GM19397 (cell line): ENCODE data around the gene TTC9.
A peak's percentile ranks its signal among the peaks of the same experiment; 100 is the strongest.

Experiments
- ATAC-seq: cut with Tn5 transposase; IDR thresholded peaks from one replicate; pipeline ENCODE4 v1.9.1; 2021; ENCODE audit warnings: mild to moderate bottlenecking, moderate library complexity; ENCODE audit not compliant: unreplicated experiment

TTC9 gene

GRCh38 chr14:70643967-70644366, 2.3 kb downstream of the TTC9 start:
- ATAC-seq, result no peak

DNA sequence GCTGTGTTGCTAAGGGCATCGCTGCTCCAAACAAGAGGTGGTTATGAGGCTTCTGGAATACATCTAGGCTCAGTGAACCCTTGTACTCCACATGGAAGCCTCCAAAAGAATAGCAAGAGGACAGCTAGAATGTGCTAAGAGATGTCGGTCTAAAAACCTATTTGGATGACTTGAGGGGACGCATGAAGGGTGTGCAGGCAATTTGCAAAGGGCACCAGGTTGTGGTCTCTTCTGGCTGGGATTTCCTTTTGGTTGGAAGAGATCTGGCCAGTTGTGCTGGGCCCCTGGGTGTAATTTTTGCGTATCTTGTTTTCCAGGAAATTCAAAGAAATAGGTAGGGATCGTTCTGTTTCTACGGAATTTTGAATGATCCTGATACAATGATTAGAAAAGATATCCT, 4.2 kb downstream of the TTC9 start:
- ATAC-seq, result no peak

DNA sequence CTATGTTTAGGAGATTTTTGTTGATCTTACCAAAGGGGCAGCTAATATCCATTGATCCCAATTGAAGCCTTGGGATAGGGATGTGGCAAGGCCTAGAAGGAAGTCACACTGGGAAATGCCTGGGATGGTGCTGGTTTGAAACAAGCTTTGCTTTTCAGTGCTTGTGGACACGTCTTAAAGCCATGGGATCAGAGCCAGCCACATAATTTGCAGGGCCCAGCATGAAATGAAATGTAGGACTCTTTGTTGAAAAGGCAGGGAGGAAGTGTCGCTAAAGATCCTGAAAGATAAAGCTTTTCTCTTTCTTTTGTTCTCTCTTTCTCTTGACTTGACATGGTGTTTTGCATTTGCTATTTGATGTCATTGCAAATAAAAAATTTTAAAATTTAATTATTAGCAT, 5.0 kb downstream of the TTC9 start:
- ATAC-seq, result no peak

GRCh38 chr14:70648346-70648745, 6.6 kb downstream of the TTC9 start:
- no peak for ATAC-seq

- no peak for ATAC-seq
These were observed 8.1 kb downstream of the TTC9 start for GRCh38 chr14:70649803-70650202.

DNA sequence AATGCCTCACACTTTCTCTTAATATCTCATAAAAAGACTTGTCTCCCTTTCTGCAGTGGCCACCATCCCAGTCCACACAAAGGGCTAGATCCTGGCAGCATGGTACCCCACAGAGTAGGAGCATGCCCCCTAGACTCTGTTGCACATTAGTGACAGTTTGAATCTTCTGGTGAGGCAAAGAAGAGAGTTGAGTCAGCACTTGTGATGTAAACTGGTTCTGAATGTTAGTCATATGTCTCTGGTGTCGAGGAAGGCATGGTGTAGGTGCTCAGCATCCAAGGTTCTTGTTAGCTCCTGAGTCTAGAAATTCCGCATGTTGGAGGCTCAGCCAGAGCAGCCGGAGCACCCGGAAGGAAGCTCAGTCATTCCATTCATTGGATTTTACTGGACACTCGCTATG, 9.8 kb downstream of the TTC9 start:
- no peak for ATAC-seq

- no peak for ATAC-seq
These were observed 11.2 kb downstream of the TTC9 start for GRCh38 chr14:70652871-70653270.

GRCh38 chr14:70653662-70654061, 11.9 kb downstream of the TTC9 start:
- no peak for ATAC-seq

DNA sequence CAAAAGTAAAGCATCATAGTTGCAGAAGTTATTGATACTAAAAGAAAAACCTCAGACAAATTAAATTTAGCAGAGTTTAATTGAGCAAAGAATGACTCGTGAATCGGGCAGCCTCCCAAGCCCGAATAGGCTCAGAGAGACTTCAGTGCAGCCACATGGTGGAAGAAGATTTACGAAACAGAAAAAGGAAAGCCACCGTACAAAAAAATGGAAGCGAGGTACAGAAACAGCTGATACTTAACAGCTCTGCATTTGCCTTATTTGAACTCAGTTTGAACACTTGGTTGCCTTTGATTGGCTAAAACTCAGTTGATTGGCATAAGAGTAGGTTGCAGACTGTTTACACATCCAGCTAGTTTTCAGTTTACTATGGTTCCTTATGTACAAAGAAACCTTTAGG, 12.9 kb downstream of the TTC9 start:
- ATAC-seq, result no peak

- peak; percentile 75 for ATAC-seq
These were observed 13.6 kb downstream of the TTC9 start for GRCh38 chr14:70655110-70655826.

DNA sequence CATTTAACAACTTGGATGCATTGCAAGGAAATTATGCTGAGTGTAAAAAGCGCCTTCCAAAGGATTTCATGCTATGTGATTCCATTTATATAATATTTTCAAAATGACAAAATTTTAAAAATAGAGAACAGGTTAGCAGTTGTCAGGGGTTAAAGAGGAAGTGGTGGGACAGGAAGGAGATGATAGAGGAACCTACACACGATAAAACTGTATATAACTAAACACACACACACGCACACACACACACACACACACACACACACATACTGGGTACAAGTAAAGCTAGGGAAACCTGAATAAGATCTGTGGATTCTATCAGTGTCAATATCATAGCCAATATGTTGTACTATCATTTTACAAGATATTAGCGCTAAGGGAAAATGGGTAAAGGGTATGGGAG, 17.2 kb downstream of the TTC9 start:
- no peak for ATAC-seq

DNA sequence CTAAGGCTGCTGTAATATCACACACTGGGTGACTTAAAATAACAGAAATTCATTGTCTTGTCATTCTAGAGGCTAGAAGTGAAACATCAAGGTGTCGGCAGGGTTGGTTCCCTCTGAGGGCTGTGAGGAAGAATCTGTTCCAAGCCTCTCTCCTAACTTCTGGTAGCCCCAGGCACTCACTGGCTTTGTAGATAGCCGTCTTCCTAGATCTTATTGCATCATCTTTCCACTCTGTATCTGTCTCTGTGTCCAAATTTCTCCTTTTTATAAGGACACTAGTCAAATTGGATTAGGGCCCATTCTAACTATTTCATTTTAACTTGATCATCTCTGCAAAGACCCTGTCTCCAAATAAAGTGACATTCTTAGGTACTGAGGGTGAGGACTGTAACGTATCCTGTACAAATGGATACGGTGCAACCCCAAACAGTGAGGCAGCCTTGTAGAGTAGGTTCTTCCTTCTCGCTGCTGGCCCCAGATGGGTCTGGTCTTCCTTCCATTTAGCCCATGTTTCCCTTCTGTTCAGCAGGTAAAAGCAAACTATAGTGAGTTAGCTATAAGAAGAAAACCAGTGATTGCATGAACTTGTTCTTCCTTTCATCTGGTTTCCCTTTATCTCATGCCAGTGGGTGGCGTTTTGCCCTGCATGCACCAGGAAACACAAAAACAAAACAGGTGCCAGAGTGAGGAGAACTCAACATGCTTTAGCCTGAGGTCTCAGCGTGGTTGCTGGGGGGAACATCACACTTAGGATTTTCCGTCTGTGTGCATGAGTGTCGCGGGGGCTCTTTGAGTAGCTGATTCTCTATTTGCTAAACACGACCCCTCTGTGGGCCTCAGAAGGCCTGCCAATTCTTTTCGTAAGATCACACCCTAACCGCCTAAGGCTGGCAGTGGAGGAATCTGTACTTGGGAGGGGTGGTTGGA, 19.5 kb downstream of the TTC9 start:
- ATAC-seq, result no peak

DNA sequence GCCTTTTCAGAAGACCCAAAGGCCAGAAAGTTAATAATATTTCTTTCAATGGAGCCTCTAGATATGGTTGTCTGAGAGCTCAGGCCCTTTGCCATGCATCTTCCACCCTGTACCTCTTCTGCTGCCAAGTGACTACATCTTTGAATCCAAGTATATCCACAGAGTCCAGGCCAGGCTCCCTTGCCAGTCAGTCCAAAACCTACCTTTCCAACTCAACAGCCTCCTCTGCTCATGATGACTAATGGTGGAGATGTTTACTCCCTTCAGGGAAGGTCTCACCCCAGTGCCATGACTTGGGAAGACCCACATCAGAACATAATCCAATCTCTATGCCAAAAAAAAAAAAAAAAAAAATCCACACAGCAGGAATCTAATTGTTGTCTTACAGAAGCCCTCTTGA, 20.4 kb downstream of the TTC9 start:
- no peak for ATAC-seq

DNA sequence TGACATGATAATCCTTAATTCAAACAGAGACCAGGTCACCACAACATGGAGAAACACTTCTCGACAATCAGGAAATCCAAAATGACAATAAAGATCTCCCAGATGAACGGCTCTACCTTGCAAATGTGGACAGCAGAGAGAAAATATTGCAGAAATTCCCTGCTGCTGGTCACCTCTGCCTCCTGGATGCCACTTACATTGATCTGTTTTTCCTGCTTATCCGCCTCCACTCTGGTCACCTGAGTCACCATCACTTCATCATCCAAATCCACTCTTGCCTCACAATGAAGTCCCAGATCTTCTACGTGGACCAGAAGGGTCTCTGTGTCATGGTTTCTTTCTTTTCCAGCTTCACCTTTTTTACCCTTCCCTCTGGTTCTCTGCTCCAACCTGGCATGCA, 21.1 kb downstream of the TTC9 start:
- no peak for ATAC-seq

- ATAC-seq, result peak; percentile 53
These were observed 22.0 kb downstream of the TTC9 start for GRCh38 chr14:70663707-70664179.

DNA sequence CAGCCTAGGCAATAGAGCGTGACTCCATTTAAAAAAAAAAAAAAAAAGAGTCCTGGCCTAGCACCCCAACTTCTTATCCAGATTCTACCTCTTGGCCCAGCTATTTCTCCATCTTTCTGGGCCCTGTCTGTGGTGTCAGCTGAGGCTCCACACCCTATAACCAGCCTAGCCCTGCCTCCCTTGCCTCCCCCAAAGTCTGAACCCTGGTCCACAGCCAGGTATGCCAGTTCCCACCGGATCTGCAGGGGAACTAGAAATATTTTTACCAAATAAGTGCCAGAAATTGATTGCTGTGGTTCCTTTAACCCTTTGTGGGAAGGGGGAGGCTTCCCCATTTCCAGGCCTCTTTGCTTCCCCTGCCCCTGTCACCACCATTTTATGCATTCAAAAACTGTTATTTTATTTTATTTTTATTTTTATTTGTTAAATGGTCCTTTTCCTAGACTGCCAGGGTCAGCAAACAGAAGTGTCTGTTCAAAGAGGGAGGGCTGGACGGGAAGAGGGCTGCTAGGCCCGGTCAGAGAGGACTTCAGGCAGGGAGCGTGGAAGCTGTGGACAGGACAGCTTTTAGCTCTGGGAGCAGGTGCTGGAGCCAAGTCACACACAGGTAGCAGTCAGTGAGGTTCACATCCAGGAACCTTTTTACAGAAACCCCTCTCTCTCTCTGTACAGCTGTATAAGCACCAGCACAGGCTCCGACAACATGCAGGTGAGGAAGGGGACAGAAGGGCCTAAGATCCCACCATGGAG, 23.2 kb downstream of the TTC9 start:
- ATAC-seq, result no peak

DNA sequence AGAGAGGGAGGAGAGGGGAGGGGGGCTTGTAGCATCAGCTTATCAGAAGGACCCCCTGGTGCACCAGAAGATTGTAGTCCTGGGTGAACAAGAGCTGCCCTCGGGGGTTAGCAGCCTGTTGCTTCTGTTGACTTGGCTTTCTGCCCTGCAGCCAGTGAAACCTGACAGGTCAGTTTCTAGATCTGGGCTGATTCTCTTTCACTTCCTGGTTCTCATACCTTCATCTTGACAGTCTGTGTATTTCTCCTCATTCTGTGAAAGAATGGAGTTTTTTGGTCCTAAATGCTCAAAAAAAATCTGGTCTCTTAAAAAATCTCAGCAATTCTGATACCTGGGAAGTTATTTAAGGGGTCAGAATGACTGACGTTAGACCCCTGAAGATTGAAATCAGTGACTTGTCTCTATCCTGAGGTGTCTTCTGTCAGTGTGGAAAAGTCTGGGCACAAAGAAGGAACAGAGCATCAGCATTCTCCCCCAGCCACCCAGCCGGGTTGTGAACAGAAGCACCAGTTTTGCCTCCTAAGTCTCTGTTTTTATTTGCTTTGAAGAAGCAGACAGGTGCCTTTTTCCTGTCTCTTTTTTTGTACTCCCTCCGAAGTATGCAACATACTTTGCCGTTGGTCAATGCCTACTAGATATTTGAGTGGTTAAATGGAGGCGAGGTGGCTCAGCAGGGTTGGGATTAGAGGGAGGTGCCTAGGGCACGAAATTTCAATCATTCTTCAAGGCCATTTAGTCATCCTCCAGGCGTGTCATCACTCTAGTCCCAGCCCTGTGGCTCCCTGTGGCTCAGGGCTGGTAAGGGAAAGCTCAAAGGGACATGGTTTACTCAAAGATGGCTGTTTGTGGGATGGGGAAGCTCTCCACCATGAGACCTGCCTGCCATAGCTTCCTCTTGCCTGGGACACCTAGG, 24.0 kb downstream of the TTC9 start:
- ATAC-seq, result peak; percentile 32

- no peak for ATAC-seq
These were observed 24.6 kb downstream of the TTC9 start for GRCh38 chr14:70666361-70666686.

- ATAC-seq, result no peak
These were observed 29.4 kb downstream of the TTC9 start for GRCh38 chr14:70670992-70671651.
